HG03159 (cell line): ENCODE measurements around the gene TSPO.

Experiments
- ATAC-seq: cut with Tn5 transposase; IDR thresholded peaks from one replicate; pipeline ENCODE4 v1.9.1; 2021; ENCODE audit warnings: mild to moderate bottlenecking, moderate library complexity; ENCODE audit not compliant: unreplicated experiment

TSPO gene

GRCh38 chr22:43199541-43199940 is 48.2 kb downstream of the TSPO start:
- ATAC-seq: no peak

- ATAC-seq: no peak
Measured at GRCh38 chr22:43200031-43200430, 48.7 kb downstream of the TSPO start.

- ATAC-seq: no peak
Measured at GRCh38 chr22:43200555-43200954, 49.2 kb downstream of the TSPO start.

- ATAC-seq: no peak
Measured at GRCh38 chr22:43201486-43202219, 50.3 kb downstream of the TSPO start.

DNA sequence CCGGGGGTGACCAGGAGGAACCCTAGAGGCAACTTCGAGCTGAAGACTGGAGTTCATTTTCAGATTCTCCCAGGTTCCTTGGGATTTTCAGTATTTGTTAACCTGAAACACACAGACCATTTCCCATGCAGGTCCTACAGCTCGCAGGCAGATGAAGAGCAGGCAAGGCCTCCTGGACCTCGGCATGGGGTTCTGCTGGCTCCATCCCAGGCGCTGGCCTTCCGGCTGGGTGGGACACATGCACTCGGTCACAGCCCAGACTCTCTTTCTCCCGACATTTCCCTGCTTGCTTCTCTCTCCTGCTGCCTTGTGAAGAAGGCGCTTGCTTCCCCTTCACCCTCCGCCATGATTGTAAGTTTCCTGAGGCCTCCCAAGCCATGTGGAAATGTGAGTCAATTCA is 51.0 kb downstream of the TSPO start:
- no peak for ATAC-seq

DNA sequence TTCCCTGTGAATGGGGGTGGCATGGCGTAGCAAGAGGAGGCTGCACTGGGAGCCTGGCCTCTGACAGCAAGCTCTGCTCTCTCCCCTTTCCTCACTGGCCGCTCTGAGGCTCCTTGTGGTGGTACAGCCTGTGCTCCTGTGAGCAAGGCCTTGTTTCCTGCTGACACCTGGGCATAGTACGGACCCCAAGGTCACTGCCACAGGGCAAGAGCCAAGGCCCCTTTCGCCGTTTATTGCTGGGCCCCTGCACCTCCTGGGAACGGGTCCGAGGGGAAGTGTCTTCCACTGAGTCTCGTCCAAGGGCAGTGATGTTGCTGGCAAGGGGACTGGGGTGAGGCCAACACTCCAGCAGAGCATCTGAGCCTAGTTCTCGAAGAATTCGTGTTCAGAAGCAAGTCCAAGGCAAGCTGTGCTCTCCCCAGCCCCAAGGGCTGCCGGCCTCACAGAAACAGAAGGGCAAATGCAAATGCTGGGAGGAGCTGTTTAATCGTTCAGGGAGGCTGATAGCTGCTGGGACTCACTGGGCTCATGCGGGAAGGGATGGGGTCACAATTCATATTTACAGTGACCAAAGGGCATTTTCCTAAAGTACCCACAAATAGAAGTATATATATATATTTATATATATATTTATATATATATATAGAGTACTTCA is 51.5 kb downstream of the TSPO start:
- no peak for ATAC-seq

DNA sequence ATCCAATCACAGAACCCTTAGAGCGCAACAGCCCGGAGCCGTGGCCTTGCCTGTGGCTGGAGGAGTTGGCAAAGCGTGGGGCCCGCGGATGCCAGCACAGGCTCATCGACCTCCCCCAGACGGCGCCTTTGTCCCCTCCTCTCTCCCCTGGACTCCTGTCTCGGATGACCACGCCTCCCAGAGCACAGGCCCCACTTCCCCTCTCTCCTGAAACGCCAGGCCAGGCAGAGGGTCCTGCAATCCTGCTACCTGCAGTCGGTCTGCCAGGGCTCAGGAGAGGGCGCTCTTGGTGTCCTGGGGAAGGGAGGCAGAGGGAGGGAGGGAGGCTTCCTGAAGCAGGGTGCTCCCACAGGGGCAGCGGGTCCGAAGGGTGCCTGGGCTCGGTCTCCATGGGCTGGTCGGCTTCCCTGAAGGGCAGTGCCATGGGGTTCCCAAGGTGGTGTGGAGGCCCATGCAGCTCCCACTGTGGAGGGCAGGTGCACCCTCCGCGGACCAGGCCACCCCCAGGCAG is 52.2 kb downstream of the TSPO start:
- no peak for ATAC-seq

GRCh38 chr22:43205261-43205691 is 53.9 kb downstream of the TSPO start:
- ATAC-seq: no peak

- ATAC-seq: no peak
Measured at GRCh38 chr22:43205748-43206508, 54.6 kb downstream of the TSPO start.

GRCh38 chr22:43206509-43207161 is 55.3 kb downstream of the TSPO start:
- no peak for ATAC-seq

- ATAC-seq: no peak
Measured at GRCh38 chr22:43207386-43207785, 56.0 kb downstream of the TSPO start.

DNA sequence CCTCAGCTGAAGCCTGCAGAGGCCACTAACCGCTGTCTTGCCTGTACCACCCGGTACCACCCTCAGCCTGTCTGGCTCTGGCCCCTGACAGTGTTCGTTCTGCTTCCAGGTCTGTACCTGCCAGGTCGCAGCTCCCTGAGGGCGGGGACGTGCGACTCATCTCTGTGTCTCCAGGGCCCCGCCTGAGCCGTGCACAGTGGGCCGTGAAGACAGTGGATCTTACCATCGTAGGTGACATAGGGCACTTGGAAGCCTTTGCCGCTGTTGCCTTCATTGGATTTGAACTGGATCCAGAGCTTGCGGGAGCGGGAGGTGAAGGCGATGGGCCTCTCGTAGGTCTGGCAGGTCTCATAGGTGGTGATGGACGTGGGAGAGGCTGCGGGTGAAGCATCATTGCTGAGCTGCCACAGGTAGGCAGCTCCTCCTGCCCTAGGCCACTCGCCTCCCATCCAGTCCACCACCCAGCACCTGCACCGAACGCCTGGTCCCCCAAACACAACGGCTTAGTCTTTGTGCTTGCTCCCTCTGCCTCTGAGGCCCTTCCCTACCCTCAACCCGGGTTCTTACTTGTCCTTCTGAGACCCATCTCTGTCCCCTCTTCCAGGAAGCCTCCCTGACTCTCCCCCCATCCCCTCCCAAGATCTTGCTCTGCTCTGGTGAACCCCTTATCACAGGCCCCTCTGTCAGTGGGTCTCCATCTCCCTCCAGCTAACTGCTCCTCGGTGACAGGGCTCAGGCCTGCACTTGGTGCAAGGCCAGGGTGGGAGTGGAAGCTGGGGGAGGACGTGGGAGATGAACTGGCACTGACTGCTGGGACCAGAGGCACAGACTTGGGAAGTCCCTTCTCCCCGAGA is 56.7 kb downstream of the TSPO start:
- ATAC-seq: no peak

DNA sequence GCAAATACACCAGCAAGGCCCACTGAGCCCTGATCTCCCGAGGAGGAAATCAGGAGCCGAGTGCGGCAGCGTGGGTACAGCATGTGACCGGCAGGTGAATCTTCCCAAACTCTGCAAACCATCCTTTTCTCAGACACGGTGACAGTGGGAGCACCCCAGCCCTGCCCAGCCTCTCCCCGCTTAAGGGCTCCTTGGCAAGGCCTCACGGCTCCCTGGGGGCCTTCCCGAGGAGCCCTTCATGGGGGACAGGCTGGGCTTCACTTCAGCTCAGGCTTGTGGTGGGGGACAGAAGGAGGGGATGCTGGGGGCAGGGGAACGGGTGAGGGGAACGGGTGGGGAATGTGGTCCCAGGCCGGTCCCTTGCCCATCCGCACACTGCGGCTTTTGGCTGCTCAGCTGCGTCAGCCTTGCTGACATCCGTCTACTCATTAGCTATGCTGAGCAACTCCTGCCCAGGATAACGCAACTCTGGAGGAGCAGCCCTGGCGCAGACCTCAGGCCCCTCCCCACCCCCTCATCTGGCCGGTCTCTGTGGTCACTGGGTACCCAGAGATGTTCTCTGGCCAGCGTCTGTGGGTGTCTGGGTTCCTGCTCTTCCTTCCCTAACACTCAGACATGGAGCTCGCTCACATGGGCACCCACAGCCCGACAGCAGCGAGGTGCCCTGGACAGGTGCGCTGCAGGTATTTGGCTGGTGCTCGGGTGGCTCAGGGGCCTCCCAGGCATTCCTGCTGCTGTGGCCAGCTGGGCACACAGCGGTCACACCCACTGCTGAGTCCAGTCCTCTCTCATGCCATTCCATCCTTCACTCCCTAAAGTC is 57.6 kb downstream of the TSPO start:
- no peak for ATAC-seq

- no peak for ATAC-seq
Measured at GRCh38 chr22:43209523-43209890, 58.1 kb downstream of the TSPO start.

DNA sequence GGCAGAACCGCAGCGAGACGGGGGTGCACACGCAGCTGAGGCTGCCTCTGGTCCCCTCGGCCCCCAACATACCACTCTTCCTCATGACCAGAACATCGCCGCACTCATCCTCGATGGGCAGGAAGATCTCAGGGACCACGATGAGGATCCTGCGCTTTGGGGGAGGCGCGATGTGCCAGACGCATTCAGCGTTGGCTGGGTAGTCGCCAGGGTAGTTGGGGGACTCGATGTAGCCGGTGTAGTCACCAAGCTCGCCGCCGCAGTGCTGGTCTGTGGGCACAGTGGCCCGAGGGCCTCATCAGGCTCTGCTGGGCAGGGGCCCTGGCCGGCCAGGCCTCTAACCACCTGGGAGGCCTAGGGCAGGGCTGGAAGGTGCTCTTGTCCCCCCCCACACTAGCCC is 58.6 kb downstream of the TSPO start:
- no peak for ATAC-seq

GRCh38 chr22:43210631-43211515 is 59.5 kb downstream of the TSPO start:
- no peak for ATAC-seq

DNA sequence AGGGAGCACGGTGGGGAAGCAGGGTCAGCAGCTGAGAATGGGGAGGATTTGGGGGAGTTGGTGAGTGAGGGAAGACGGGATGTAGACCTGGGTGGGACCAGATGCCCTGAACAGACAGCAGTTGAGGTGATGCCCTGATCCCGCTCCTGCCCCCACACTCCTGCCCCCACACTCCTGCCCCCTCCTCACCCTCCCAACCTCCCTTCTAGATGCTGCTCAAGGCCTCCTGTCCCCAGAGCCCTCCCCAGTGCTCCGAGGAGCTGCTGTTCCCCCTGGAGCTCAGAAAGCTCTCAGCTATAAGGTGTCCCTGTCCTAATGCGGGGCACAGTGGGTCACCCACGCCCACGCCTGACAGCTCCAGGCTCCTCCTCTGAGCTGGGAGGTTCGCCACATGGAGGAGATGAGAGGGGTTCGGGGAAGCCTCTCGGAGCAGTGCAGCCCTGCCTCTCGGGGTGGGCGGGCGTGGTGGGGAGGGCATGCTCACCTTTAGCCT is 60.6 kb downstream of the TSPO start:
- ATAC-seq: no peak

- ATAC-seq: no peak
Measured at GRCh38 chr22:43212434-43212952, 61.1 kb downstream of the TSPO start.
